Measurements from ENCODE around the gene ZBTB43.
A peak's percentile ranks its signal among the peaks of the same experiment; 100 is the strongest.
"Not testable (repeated sequence)": the region's sequence is repeated elsewhere in the genome, so short reads cannot be mapped to it uniquely, and the experiment has no call there.

The ZBTB43 gene, protein sequence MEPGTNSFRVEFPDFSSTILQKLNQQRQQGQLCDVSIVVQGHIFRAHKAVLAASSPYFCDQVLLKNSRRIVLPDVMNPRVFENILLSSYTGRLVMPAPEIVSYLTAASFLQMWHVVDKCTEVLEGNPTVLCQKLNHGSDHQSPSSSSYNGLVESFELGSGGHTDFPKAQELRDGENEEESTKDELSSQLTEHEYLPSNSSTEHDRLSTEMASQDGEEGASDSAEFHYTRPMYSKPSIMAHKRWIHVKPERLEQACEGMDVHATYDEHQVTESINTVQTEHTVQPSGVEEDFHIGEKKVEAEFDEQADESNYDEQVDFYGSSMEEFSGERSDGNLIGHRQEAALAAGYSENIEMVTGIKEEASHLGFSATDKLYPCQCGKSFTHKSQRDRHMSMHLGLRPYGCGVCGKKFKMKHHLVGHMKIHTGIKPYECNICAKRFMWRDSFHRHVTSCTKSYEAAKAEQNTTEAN

DNA sequence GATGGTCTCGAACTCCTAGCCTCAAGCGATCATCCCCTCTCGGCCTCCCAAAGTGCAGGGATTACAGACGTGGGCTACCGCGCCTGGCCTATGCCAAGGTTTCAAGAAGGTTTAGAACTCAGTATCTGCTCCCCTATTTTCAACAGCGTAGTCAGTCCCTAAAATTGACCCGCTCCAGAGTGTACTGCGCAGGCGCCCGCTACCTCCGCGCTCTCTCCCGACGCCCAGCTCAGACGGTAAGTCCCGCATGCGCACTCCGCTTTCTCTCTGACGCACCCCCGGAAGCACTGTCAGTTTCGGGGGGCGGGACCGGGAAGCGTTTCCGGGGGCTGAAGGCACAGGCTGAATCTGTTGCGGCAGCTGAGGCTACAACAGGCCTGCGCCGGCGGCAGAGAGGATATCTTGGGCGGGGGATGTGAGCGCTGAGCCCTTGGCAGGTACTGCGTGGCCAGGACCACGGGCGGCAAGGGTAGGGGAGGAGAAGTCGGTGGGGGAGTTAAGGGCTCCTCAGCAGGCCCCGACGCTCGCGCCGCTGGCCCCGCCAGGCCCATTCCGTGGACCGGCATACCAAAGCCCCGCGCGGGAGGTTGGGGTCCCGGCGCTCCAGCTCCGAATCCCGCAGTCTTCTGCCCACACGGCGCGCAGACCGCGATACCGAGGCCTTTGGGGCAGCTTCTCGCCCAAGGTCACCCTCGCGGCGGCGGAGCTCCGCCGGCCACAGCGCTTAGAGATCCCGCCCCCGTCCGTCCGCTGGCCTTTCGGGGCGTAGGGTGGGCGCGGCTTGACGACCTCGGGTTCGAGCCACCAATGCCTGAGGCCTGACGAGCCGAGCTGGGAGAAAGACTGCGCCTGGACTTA, at the start of gene ZBTB43:
Gene ZBTB43, plus strand, starts transcription at position 345 of the 858 bp plus-strand sequence. CDS start 27,470 bp downstream, outside the sequence.
- peak; percentile 90 for DNase-seq

DNA sequence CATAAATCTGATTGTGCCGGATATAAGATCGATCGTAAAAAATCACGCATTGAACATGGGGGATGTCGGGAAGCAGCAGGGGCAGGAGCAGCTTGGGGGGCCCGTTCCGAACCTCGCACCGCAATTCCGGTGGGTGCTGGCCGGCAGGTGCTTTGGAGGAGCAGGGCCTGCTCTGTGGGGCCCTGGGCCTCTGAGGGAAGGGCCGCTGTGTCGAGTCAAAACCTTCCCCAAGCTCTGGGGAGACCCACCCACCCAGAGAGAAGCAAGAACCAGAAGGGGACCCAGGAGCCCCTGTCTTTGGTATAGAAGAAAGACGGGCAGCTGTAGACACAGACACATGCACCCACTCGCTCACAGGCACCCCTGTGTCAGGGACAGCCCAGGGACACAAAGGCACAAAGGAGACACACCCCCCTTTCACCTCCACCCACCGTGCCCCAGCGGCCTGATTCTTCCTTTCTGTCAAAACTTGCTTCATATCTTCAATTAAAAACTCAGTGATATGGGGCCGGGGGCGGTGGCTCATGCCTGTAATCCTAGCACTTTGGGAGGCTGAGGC, 49.4 kb upstream of the ZBTB43 start:
- no peak for DNase-seq

DNA sequence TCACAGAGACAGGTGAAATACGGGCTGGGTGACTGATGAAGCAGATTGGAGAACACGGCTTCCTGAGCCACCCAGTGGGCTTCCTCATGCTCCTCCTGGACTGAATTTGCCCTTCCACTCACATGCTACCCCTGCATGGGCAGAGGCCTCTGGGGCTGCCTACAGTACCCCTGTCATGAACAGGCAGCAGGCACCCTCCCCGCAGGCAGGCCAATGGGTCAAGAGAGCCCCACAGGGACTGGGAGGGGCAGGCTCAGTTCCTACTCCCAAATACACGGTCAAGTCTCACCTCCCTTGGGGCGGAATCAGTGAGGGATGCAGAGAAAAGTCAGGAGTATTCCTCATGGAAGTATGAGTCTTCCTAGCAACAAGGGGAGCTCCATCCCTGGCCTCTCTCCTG, 48.6 kb upstream of the ZBTB43 start:
- DNase-seq = no peak

DNA sequence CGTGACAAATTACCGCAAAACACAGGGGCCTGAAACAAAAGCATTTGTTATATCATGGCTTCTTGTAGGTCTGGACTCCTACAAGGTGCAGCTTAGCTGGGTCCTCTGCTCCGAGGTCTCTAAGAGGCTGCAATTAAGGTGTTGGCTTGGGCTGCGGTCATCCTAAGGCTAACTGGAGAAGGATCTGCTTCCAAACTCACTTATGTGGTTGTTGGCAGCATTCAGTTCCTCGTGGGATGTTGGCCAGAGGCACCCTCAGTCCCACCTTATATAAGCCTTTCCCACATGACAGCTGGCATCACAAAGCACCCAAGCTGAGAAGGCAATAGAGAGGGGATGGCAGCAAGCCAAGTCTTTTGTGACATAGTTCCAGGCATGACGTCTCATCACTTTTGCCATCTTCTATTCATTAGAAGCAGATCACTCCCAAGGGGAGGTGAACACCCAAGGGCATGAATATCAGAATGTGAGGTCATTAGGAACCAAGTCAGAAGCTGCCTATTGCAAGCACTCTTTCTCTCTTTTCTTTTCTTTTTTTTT, 47.9 kb upstream of the ZBTB43 start:
- DNase-seq = peak; percentile 40

DNA sequence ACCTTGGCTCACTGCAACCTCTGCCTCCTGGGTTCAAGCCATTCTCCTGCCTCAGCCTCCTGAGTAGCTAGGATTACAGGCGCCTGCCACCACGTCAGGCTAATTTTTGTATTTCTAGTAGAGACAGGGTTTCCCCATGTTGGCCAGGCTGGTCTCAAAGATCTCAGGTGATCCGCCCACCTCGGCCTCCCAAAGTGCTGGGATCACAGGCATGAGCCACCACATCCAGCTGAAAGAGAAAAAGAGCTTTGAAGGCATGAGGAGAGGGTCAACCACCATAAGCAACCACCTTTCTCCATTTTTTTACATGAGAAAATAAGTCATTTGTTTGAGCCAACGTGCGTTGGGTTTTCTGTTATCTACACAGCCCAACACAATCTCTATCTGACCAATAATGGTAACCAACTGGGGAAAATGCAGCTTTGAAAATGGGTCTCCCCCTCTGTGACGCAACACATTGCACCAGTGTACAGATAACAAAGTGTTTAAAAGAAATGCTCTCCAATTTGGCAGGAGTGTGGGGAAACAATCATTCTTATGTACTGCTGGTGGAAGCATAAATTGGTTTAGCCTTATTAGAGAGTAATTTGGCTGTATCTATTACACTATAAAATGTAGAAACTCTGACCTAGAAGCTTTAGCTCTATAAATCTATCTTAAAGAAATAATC, 45.8 kb upstream of the ZBTB43 start:
- no peak for DNase-seq

DNA sequence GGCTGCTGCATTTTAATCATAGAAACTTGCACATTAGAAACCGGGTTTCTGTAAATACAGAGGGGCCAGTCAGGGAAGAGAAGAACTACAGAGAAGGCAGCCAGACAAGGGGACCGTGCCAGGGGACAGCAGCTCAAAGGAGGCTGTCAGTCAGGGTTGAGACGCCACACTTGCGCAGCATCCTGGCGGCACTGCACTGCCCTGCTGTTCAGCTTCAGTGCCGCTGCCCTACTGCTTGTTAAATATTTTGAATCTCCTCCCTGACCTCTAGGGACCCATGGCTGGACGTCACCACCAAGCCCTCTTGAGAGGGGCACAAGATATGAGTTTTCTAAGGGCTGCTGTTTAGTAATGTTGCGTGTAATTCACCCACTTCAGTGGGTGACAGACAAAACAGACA, 43.6 kb upstream of the ZBTB43 start:
- DNase-seq = no peak

DNA sequence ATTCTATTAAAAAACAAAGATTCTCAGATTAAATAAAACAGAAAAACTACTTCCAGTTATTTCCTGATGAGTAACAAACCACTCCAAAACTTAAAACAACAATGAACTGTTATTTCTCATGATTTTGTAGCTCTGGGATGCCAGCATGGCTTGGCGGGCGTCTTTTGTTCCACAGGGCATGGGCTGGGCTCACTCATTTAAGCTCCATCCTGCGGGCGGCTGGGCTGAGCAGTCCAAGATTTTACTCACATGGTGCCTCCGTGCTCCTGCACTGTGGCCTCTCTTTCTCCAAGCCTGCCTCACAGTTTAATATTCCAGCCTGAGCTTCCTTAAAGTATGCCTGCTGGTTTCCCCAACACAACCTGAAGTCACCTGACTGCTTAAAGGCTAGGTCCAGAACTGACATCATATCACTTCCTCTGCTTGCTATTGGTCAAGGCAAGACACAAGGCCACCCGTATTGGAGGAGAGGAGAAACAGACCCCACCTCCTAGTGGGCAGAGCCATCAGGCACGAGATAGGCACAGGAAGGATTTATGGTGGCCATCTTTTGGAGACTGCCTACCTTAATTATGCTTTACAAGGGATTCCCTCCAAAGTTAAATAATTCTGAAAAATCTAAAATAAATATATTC, 41.6 kb upstream of the ZBTB43 start:
- DNase-seq = no peak

DNA sequence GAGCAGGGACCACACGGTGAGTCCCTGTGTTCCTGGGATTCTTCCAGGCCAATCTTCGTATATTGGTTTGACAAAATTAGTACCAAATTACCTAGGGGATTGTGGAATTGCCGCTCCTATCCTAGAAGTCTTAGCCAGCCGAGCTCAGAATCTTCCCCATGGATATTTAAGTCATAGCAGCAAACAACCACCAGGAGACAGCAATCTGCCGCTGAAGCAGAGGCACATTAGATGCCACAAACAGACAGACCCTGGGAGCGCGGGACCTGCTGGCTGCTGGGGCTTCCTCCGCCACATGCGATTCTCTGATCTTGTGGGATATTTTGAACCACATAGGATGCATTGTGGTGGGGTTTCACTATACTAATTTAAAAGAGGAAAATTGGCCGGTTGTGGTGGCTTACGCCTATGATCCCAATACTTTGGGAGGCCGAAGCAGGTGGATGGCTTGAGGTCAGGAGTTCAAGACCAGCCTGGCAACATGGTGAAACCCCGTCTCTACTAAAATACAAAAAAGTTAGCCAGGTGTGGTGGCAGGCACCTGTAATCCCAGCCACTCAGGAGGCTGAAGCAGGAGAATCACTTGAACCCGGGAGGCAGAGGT, 31.7 kb upstream of the ZBTB43 start:
- no peak for DNase-seq

DNA sequence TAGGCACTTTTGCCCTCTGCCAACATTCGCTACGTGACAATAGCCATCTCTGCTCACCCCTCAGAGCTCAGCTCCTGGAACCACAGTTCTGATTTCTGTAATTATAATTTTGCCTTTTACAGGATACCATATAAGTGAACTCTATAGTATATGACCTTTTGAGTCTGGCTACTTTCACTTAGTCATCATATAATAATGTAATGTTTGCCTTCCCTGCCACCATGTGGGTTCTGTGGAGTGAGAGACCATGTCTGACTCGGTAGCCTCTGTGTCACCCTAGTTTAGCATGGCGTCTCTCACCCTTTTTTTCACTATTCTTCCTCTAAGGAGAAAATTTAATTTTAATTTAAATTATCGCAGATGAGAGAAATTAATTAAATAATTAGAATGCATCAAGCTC, 28.9 kb upstream of the ZBTB43 start:
- DNase-seq = no peak

DNA sequence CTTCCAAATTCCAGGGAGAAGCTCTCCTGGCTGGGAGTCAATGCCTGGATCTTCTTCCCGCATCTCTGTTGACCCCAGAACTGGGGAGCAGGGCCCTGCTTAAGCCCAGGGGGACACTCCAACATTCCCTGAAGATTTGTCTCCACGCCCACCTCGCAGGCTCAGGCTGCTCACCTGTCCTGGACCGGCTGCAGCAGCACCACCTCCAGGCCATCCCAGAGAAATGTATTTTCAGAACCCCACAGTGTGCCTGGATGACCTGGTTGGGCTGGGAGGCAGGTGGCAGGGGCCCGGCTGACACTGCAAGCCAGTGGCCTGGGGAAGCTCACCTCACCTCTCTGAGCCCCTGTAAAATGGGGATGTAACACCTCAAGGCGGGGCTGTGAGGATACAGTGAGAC, 27.1 kb upstream of the ZBTB43 start:
- no peak for DNase-seq

DNA sequence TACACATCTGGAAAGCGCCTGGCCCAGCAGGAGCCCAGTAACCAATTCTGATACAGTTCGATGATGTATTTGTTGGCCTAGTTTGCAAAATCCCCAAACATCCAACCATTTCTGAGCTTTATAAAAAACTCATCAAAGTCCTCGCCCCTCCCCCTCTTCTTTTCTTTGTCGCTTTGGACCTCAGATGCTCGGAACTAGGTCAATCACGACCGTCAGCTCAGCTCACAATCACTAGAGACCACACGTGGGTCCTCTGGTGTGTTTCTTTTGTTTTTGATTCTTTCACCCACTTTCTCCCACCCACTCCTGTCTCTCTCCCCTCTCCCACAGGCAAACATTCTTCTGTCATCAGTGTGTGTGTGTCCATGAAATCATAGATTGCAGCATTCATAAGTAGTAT, 26.7 kb upstream of the ZBTB43 start:
- DNase-seq = no peak

DNA sequence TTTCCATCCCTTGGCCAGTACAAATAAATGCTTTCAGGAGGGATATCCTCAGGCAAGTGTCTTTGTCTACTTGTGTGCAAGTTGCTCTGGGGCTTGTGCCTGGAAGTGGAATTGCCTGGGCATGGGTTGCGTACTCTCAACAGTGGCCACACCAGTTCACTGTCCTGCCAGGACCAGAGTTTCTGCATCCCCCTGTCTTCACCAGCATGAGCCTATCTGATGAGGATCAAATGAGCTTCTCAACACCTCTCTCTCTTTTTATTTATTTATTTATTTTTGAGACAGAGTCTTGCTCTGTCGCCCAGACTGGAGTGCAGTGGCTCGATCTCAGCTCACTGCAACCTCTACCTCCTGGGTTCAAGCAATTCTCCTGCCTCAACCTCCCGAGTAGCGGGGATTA, 26.1 kb upstream of the ZBTB43 start:
- not testable (repeated sequence) for DNase-seq

DNA sequence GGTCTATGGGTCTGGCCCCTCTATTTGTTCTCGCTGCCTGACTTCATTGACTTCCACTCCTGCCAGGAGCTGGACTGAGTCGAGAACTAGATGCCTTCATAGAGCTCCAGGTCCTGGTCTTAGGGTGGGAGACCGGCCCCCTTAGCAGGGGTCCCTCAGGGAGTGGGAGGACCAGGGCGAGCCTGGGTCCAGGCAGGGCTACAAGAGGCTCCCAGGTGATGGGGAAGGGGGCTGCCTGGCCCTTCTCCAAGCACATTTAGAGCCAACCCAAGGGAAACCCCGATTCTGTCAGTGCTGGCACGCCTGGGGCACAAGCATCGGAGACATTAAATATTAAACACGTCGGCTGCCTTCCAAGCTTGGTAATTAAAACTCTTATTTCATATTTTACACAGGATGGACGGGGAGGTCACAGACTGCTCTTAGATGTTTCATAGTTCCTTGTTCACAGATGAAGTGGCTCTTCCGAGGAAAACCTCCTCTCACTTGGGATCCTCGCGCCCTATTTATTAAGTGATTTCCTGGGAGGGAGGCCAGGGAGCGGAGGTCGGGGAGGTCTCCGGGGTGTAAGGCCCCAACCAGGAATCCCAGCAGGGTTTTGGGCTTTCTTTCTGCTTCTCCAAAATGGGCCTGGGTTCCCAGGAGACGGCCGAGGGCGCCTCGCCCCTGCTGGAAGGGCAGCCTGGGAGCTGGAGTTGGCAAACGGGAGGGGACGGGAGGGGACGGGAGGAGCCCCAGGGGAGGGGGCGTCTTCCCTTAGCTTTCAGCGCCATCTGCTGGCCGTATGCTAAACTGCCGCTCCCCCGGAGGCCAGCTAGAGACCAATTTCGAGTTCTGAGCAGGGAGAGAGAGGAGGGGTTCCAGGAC, 23.4 kb upstream of the ZBTB43 start:
- DNase-seq = peak; percentile 56

DNA sequence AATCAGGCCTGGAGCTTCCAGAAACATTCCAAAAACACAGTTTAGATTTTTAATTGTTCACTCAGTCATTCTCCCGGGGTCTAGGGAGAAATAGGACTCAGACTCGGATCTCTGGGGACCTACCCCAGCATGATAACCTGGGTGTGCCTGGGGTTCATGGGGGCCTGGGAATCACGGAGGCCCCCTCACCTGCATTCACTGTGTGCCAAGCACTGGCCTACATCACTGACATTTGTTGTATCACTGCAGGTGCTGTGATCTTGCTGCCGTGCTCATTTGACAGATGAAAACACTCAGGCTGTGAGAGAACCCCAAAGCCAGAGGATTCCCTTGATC, 22.8 kb upstream of the ZBTB43 start:
- no peak for DNase-seq

DNA sequence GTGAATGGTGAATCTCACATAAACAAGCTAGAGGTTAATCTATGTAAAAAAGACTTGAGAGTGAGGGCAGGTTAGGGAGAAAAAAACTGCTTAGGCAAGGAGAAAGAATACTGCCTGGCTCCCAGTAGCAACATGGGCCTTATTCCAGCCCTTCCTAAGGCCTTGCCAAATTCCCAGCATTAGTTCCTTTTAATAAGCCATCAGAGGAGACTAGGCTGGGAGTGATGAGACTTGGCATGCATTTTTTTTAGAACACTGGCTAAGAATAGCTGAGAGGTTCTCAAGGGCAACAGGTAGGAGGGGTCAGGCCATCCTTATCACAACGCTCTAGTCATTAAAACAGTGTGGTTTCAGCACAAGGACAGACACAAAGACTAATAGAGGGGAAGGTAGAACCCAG, 20.9 kb upstream of the ZBTB43 start:
- no peak for DNase-seq

DNA sequence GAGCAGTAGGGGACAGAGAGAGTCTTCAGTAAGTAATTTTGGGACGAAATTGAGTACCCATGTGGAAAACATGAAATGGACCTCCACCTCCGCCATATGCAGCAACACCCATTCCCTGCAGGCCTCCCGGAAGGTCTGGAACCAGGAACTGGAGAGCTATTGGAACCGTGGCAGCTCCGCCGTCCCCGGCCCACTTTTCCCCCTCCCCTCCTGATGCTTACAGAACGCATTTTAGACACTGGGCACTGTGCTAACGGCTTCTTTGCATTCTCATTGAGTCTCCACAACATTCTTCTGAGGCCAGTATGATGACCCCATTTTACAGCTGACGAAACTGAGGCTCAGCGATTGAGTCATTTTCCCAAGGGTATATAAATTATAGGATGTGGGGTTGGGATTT, 20.4 kb upstream of the ZBTB43 start:
- no peak for DNase-seq

DNA sequence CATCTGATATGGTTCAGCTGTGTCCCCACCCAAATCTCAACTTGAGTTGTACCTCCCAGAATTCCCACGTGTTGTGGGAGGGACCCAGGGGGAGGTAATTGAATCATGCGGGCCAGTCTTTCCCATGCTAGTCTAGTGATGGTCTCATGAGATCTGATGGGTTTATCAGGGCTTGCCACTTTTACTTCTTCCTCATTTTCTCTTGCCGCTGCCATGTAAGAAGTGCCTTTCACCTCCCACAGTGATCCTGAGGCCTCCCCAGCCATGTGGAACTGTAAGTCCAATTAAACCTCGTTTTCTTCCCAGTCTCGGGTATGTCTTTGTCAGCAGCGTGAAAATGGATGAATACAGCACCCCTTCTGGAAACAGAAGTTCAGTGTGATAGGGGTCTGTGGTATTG, 20.0 kb upstream of the ZBTB43 start:
- DNase-seq = not testable (repeated sequence)

DNA sequence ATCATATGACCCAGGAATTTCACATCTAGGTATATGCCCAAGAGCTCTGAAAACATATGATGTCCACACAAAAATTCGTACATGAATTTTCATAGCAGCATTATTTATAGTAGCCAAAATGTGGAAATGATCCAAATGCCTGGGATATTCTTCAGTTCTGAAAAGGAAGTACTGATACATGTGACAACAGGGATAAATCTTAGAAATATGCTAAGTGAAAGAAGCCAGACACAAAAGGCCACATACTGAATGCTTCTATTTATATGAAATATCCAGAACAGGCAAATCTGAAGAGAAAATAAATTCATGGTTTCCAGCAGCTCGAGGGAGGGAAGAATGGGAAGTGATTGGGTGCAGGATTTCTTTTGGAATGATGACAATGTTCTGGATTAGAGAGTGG, 16.8 kb upstream of the ZBTB43 start:
- DNase-seq = no peak

DNA sequence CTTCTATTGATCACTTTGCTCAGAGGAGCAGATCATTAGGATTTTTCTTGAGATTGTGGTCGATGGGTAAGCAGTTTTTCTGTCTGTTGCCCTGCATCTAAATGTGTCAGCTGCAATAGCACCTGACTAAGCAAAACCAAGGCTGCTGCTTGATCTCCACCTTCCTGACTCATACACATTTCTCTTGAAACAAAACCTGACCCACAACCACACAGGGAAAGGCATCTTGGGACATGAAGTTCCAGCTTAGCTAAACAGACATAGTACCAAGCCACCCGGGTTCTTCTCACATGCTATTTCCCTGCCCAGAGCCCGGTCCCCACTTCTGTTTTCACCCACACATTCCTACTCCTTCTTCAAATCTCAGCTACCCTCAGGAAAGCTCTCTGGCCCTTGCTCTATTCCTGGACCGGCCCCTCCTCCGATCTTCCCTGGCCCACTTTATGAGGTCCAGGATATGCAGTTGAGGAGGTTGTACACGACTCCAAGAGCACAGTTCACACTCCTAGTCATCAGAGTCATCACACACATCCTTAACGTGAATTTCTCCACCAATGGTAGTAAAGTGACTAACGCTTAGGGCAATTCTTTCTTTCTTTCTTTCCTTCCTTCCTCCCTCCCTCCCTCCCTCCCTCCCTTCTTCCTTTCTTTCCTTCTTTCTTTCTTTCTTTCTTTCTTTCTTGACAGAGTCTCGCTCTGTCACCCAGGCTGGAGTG, 16.0 kb upstream of the ZBTB43 start:
- no peak for DNase-seq

DNA sequence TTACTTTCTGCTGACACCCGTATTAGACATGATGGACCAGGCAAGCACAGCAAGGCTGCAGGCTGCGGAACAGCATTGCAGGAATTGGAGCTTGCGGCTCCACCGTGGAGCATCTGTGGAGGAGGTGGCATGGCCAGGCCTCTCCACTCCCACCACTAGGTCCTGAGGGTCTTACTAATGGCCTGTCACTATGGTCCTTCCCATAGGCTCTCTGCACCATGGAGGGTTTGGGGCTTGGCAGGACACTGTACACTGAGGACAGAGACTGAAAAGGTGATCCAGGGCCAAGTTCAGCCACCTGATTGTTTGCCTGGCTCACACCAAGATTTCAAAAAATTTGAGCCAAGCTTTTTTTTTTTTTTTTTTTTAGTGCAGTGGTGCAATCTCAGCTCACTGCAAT, 14.3 kb upstream of the ZBTB43 start:
- no peak for DNase-seq
